ENCODE results near the gene USP32. TPM values are rescaled to one million over a fixed set of nuclear protein-coding genes. Genes with fewer than 3 reads are reported as not detected.
"Not testable (repeated sequence)": the region's sequence is repeated elsewhere in the genome, so short reads cannot be mapped to it uniquely, and the experiment has no call there.

USP32 gene
- total RNA-seq, 1 experiment from 2014 or later = 73.5 TPM

- no peak overlapping the region for H3K27ac ChIP-seq (ENCODE audit: insufficient read length, low read depth, low read length)
- H2AFZ ChIP-seq (ENCODE audit: low read length) = no peak overlapping the region
- no peak overlapping the region for H4K8ac ChIP-seq (replicated peaks; ENCODE audit: insufficient read length, low read depth, low read length)
- no peak overlapping the region for H2BK20ac ChIP-seq (ENCODE audit: low read depth, low read length, poor library complexity, severe bottlenecking)
- no peak overlapping the region for H2BK12ac ChIP-seq (ENCODE audit: insufficient read length, low read depth, low read length)
- H2AK5ac ChIP-seq (ENCODE audit: insufficient read length, low read length) = no peak overlapping the region
- H4K91ac ChIP-seq (ENCODE audit: insufficient read length, low read depth, low read length) = no peak overlapping the region
- H3K23ac ChIP-seq (ENCODE audit: insufficient read length, low read depth, low read length) = no peak overlapping the region
- H3K9me3 ChIP-seq (ENCODE audit: control insufficient read depth, low read depth, low read length) = no peaks in the 10 kb centered on the region
- Mint-ChIP-seq H3K9me3 (no peaks in the 10 kb centered on the region), H3K27me3 (ENCODE audit: low read depth) (no peaks in the 10 kb centered on the region), H3K36me3 (ENCODE audit: insufficient read depth in 1 of 3, low read depth in 3 of 3) (peaks cover 1 to 15% (median 5%) of the 10 kb centered on the region in 3 experiments; a peak in 5 of 7 replicates), H3K4me1 (peaks cover 14 to 15% of the 10 kb centered on the region in 2 experiments), H3K4me3 (no peak overlapping the region), H3K27ac (peak overlapping the region in 1 of 3 experiments; percentile 32; a peak in 1 of 7 replicates)
- H3K4me1 ChIP-seq (ENCODE audit: insufficient read depth, low read length) = peaks cover 1% of the 10 kb centered on the region; the same call in 1 of the 2 replicates
- no peaks in the 10 kb centered on the region for H4K20me1 ChIP-seq (ENCODE audit: control insufficient read depth, insufficient read depth, insufficient read length)
- H3K14ac ChIP-seq (ENCODE audit: insufficient read depth, low read length) = no peak overlapping the region
- peaks cover 6% of the 10 kb centered on the region for H3K79me1 ChIP-seq (ENCODE audit: insufficient read depth, low read depth, low read length, poor library complexity, severe bottlenecking)
- no peak for TF ChIP-seq CTCF (conservative IDR thresholded peaks at IDR 0.05)
- peaks cover 10% of the 10 kb centered on the region for H3K79me2 ChIP-seq (ENCODE audit: insufficient read depth, low read length)
- no peak overlapping the region for H3K9ac ChIP-seq (ENCODE audit: extremely low read depth, insufficient read length, low read length)
- no peak overlapping the region for H3T11ph ChIP-seq (ENCODE audit: low read length)
- H3K18ac ChIP-seq (ENCODE audit: insufficient read length, low read depth, low read length) = no peak overlapping the region
- no peak overlapping the region for H2BK120ac ChIP-seq (ENCODE audit: low read depth, low read length, poor library complexity, severe bottlenecking)
- H2BK5ac ChIP-seq (ENCODE audit: insufficient read length, low read length) = no peak overlapping the region
- H3K4ac ChIP-seq (ENCODE audit: low read depth, low read length) = no peak overlapping the region
- WGBS (ENCODE audit: extremely low coverage, insufficient read length, low lambda C conversion rate) = no CpG with 5 or more reads among the region's 2 CpGs
- H3K23me2 ChIP-seq (ENCODE audit: insufficient read length, low read depth, low read length, poor library complexity, severe bottlenecking) = no peaks in the 10 kb centered on the region
- H4K5ac ChIP-seq (ENCODE audit: insufficient read length, low read depth, low read length) = no peak overlapping the region
- no peak for DNase-seq
- H3K56ac ChIP-seq (ENCODE audit: insufficient read length, low read depth, low read length) = no peak overlapping the region
- no peak overlapping the region for H3K4me2 ChIP-seq (ENCODE audit: insufficient read depth, insufficient read length, low read length)
- no peak overlapping the region for H2BK15ac ChIP-seq (ENCODE audit: low read depth, low read length)
- H3K27me3 ChIP-seq (ENCODE audit: insufficient read depth, low read length) = no peaks in the 10 kb centered on the region
Measured at GRCh38 chr17:60333628-60334031, 58.3 kb downstream of the USP32 start.

- H3K9me3 ChIP-seq (ENCODE audit: control insufficient read depth, low read depth, low read length); H2BK20ac ChIP-seq (ENCODE audit: low read depth, low read length, poor library complexity, severe bottlenecking); H3K18ac ChIP-seq (ENCODE audit: insufficient read length, low read depth, low read length); H2BK15ac ChIP-seq (ENCODE audit: low read depth, low read length); H3K23me2 ChIP-seq (ENCODE audit: insufficient read length, low read depth, low read length, poor library complexity, severe bottlenecking); H2BK120ac ChIP-seq (ENCODE audit: low read depth, low read length, poor library complexity, severe bottlenecking); H3K27me3 Mint-ChIP-seq (ENCODE audit: low read depth); H3K9me3 Mint-ChIP-seq; H3K4me3 Mint-ChIP-seq; DNase-seq; H3K27me3 ChIP-seq (ENCODE audit: insufficient read depth, low read length); H3T11ph ChIP-seq (ENCODE audit: low read length); H4K91ac ChIP-seq (ENCODE audit: insufficient read length, low read depth, low read length); H3K4me2 ChIP-seq (ENCODE audit: insufficient read depth, insufficient read length, low read length); H3K4ac ChIP-seq (ENCODE audit: low read depth, low read length); H3K14ac ChIP-seq (ENCODE audit: insufficient read depth, low read length); H3K27ac ChIP-seq (ENCODE audit: insufficient read length, low read depth, low read length); H2BK12ac ChIP-seq (ENCODE audit: insufficient read length, low read depth, low read length); H3K9ac ChIP-seq (ENCODE audit: extremely low read depth, insufficient read length, low read length); H3K4me1 ChIP-seq (ENCODE audit: insufficient read depth, low read length); H2AK5ac ChIP-seq (ENCODE audit: insufficient read length, low read length); H4K20me1 ChIP-seq (ENCODE audit: control insufficient read depth, insufficient read depth, insufficient read length); H3K23ac ChIP-seq (ENCODE audit: insufficient read length, low read depth, low read length); H2AFZ ChIP-seq (ENCODE audit: low read length); H4K8ac ChIP-seq (replicated peaks; ENCODE audit: insufficient read length, low read depth, low read length); H2BK5ac ChIP-seq (ENCODE audit: insufficient read length, low read length); H3K79me1 ChIP-seq (ENCODE audit: insufficient read depth, low read depth, low read length, poor library complexity, severe bottlenecking); H4K5ac ChIP-seq (ENCODE audit: insufficient read length, low read depth, low read length); H3K56ac ChIP-seq (ENCODE audit: insufficient read length, low read depth, low read length): not testable (repeated sequence)
- H3K4me1 Mint-ChIP-seq = peaks cover 20% of the 10 kb centered on the region in 2 experiments
- H3K36me3 Mint-ChIP-seq (ENCODE audit: insufficient read depth in 1 of 3, low read depth in 3 of 3) = peaks cover 0 to 14% (median 5%) of the 10 kb centered on the region in 3 experiments; a peak in 4 of 7 replicates
- peak overlapping the region; percentile 12 to 82 (median 63); a peak in 5 of 7 replicates for H3K27ac Mint-ChIP-seq
- no CpG with 5 or more reads among the region's 2 CpGs for WGBS (ENCODE audit: extremely low coverage, insufficient read length, low lambda C conversion rate)
- peaks cover 11% of the 10 kb centered on the region for H3K79me2 ChIP-seq (ENCODE audit: insufficient read depth, low read length)
Measured at GRCh38 chr17:60333072-60333471, 58.9 kb downstream of the USP32 start.
